Liver (tissue), 9 donors: Measurements from ENCODE around the gene EGR2. TPM values are rescaled to one million over a fixed set of nuclear protein-coding genes. Genes with fewer than 3 reads are reported as not detected.

Experiments used
- DNase-seq: peaks from one replicate; pipeline ENCODE4 v3.0.0-alpha.2; 2017; ENCODE audit warnings: low spot score
- H3K27ac ChIP-seq, 2 donors: one replicate each; pipeline ENCODE4 v1.7.0; 2013; ENCODE audit warnings: inconsistent platforms in 2 of 2, low read length in 2 of 2, control low read depth in 1 of 2, low read depth in 1 of 2, mild to moderate bottlenecking in 1 of 2
- H3K27me3 ChIP-seq, 4 donors: one replicate each; pipeline versions ENCODE4 v1.6.1 to v1.7.0; 2013; ENCODE audit warnings: low read length in 3 of 4, inconsistent platforms in 1 of 4, mild to moderate bottlenecking in 1 of 4, moderate library complexity in 1 of 4; ENCODE audit not compliant: control insufficient read depth in 4 of 4, insufficient read depth in 4 of 4
- H3K36me3 ChIP-seq, 4 donors: one replicate each; pipeline versions ENCODE4 v1.6.1 to v1.7.0; 2013; ENCODE audit warnings: low read length in 3 of 4, mild to moderate bottlenecking in 3 of 4, low read depth in 1 of 4, moderate library complexity in 1 of 4; ENCODE audit not compliant: control insufficient read depth in 4 of 4, insufficient read depth in 3 of 4
- H3K4me1 ChIP-seq, 4 donors: one replicate each; pipeline versions ENCODE4 v1.6.1 to v1.7.0; 2013; ENCODE audit warnings: low read length in 3 of 4, mild to moderate bottlenecking in 3 of 4, moderate library complexity in 1 of 4; ENCODE audit not compliant: control insufficient read depth in 4 of 4, insufficient read depth in 4 of 4
- H3K4me3 ChIP-seq, 3 donors: one replicate each; pipeline versions ENCODE4 v1.6.1 to v1.7.0; 2013; ENCODE audit warnings: low read length in 3 of 3, control low read depth in 1 of 3, low read depth in 1 of 3, mild to moderate bottlenecking in 1 of 3
- H3K9ac ChIP-seq, 2 donors: one replicate each; pipeline ENCODE4 v1.7.0; 2013; ENCODE audit warnings: low read length in 2 of 2, mild to moderate bottlenecking in 2 of 2, moderate library complexity in 2 of 2, control low read depth in 1 of 2, low read depth in 1 of 2
- H3K9me3 ChIP-seq, 4 donors: one replicate each; pipeline versions ENCODE4 v1.6.1 to v1.7.0; 2013; ENCODE audit warnings: low read length in 3 of 4; ENCODE audit not compliant: control insufficient read depth in 4 of 4
- ATF3 ChIP-seq: IDR thresholded peaks from 2 replicates; pipeline ENCODE4 v1.6.1; 2016; ENCODE audit warnings: antibody characterized with exemption
- CTCF ChIP-seq: fragments of 150-350 bp; IDR thresholded peaks from 2 replicates; pipeline ENCODE4 v1.5.1; 2017; ENCODE audit warnings: improper control_type of control experiment, low read depth, low read length; ENCODE audit not compliant: missing input control
- EGR1 ChIP-seq, 2 donors: IDR thresholded peaks; 2 replicates each; pipeline ENCODE4 v1.6.1; 2016 to 2018; ENCODE audit warnings: antibody characterized with exemption in 2 of 2, low read depth in 2 of 2
- FOXA1 ChIP-seq: IDR thresholded peaks from 2 replicates; pipeline ENCODE4 v1.6.1; 2016; ENCODE audit warnings: antibody characterized with exemption
- GABPA ChIP-seq, 2 donors: IDR thresholded peaks in 1 of 2; conservative IDR thresholded peaks in 1 of 2; 2 replicates each; pipeline ENCODE4 v1.6.1; 2016; ENCODE audit warnings: antibody characterized with exemption in 2 of 2, mild to moderate bottlenecking in 1 of 2, moderate library complexity in 1 of 2
- HNF4A ChIP-seq, 2 donors: conservative IDR thresholded peaks; 2 replicates each; pipeline ENCODE4 v1.6.1; 2016; ENCODE audit warnings: antibody characterized with exemption in 2 of 2, mild to moderate bottlenecking in 2 of 2
- HNF4G ChIP-seq: IDR thresholded peaks from 2 replicates; pipeline ENCODE4 v1.6.1; 2016; ENCODE audit warnings: antibody characterized with exemption
- JUND ChIP-seq, 2 donors: IDR thresholded peaks; 2 replicates each; pipeline ENCODE4 v1.6.1; 2016; ENCODE audit warnings: antibody characterized with exemption in 2 of 2
- NR2F2 ChIP-seq: IDR thresholded peaks from 2 replicates; pipeline ENCODE4 v1.6.1; 2016; ENCODE audit warnings: antibody characterized with exemption
- RAD21 ChIP-seq, 2 donors: IDR thresholded peaks; 2 replicates each; pipeline ENCODE4 v1.6.1; 2016; ENCODE audit warnings: antibody characterized with exemption in 2 of 2, mild to moderate bottlenecking in 2 of 2
- RXRA ChIP-seq, 2 donors: IDR thresholded peaks; 2 replicates each; pipeline ENCODE4 v1.6.1; 2017 to 2018; ENCODE audit warnings: antibody characterized with exemption in 2 of 2, mild to moderate bottlenecking in 1 of 2
- SP1 ChIP-seq: IDR thresholded peaks from 2 replicates; pipeline ENCODE4 v1.6.1; 2018; ENCODE audit warnings: antibody characterized with exemption, mild to moderate bottlenecking
- TAF1 ChIP-seq: conservative IDR thresholded peaks from 2 replicates; pipeline ENCODE4 v1.6.1; 2016; ENCODE audit warnings: antibody characterized with exemption, mild to moderate bottlenecking
- YY1 ChIP-seq: IDR thresholded peaks from 2 replicates; pipeline ENCODE4 v1.6.1; 2016; ENCODE audit warnings: antibody characterized with exemption, mild to moderate bottlenecking
- WGBS: extraction: QIAGEN DNeasy Blood & Tissue Kit; methylation state at CpG from one replicate; pipeline ENCODE4 v1.1.7; 2013; 5-methylcytosine and 5-hydroxymethylcytosine counted together
- polyA plus RNA-seq, 2 donors: library from polyadenylated mRNA; stranded (reverse) in 1 of 2; unstranded in 1 of 2; fragments of 200-250 nt in 1 of 2; fragments of >200 nt in 1 of 2; fragmentation: Nextera tagmentation in 1 of 2; extraction: Ambion mirVana in 1 of 2; gene quantifications; one replicate each; pipeline versions ENCODE4 v1.2.1 to v1.2.3, GENCODE V29; 2013 to 2015
- total RNA-seq, 2 donors: library from RNA; depleted of rRNA; stranded (reverse); fragments of >200 nt; gene quantifications; one replicate each; pipeline ENCODE4 v1.2.3, GENCODE V29; 2014
- donor health status: healthy.
- donor health status: healthy.
- donor health status: healthy.
- donor health status: healthy.
- donor health status: healthy.

The EGR2 gene
- total and polyA plus RNA-seq, 4 donors = 0.17 to 0.76 (median 0.23) TPM

- peak overlapping the region; percentile 90 to 97 for H3K27ac ChIP-seq
- WGBS = 44% methylated on average over 11 of the region's 11 CpGs
- peak overlapping the region; percentile 85 to 97 (median 95) for H3K4me3 ChIP-seq
- DNase-seq = no peak
- H3K9ac ChIP-seq = peak overlapping the region in 1 of 2 donors; percentile 59
- TF ChIP-seq SP1 = no peak
- TF ChIP-seq RXRA (IDR thresholded peaks at IDR 0.05) = no peak
- no peak for TF ChIP-seq EGR1 (IDR thresholded peaks at IDR 0.05; ENCODE audit: low read depth in 2 of 2)
- TF ChIP-seq RAD21 (IDR thresholded peaks at IDR 0.05) = no peak
- TF ChIP-seq FOXA1 = no peak
- TF ChIP-seq YY1 = no peak
- TF ChIP-seq JUND (IDR thresholded peaks at IDR 0.05) = no peak
- no peak for TF ChIP-seq TAF1
- TF ChIP-seq HNF4G = no peak
- TF ChIP-seq GABPA (IDR thresholded peaks at IDR 0.05 in 1 of 2, conservative IDR thresholded peaks at IDR 0.05 in 1 of 2) = no peak
- peaks cover 0 to 2% (median 0%) of the 10 kb centered on the region in 4 donors for H3K36me3 ChIP-seq
- H3K4me1 ChIP-seq = peaks cover 7 to 29% (median 21%) of the 10 kb centered on the region in 4 donors
- no peaks in the 10 kb centered on the region for H3K27me3 ChIP-seq
- H3K9me3 ChIP-seq = no peaks in the 10 kb centered on the region
Measured at GRCh38 chr10:62803724-62804355, 12.3 kb downstream of the EGR2 start.

- 93% methylated on average over 3 of the region's 3 CpGs for WGBS
- peaks cover 0 to 11% (median 0%) of the 10 kb centered on the region in 4 donors for H3K27me3 ChIP-seq
- no peak for DNase-seq
Measured at GRCh38 chr10:62801871-62802270, 14.3 kb downstream of the EGR2 start.

More at GRCh38 chr10:62801871-62802270, 14.3 kb downstream of the EGR2 start:
- Histone ChIP-seq H3K36me3 (no peaks in the 10 kb centered on the region), H3K4me3 (no peak overlapping the region), H3K4me1 (peaks cover 5 to 24% (median 13%) of the 10 kb centered on the region in 4 donors), H3K27ac (no peak overlapping the region), H3K9ac (no peak overlapping the region), H3K9me3 (no peaks in the 10 kb centered on the region)
- TF ChIP-seq CTCF (no peak), HNF4A (conservative IDR thresholded peaks at IDR 0.05) (no peak), RXRA (IDR thresholded peaks at IDR 0.05) (no peak), ATF3 (no peak), YY1 (no peak), TAF1 (no peak), NR2F2 (no peak), SP1 (no peak), GABPA (IDR thresholded peaks at IDR 0.05 in 1 of 2, conservative IDR thresholded peaks at IDR 0.05 in 1 of 2) (no peak)
